Right ventricle myocardium superior (tissue), 1 donor: Measurements from ENCODE around the gene PLAAT3. TPM values are rescaled to one million over a fixed set of nuclear protein-coding genes. Genes with fewer than 3 reads are reported as not detected.
A peak's percentile ranks its signal among the peaks of the same experiment; 100 is the strongest.

Experiments used
- ATAC-seq: fragments of 200-7000 bp; cut with Tn5 transposase; one replicate; pipeline ENCODE4 v1.9.1; 2020; ENCODE audit warnings: mild to moderate bottlenecking; ENCODE audit not compliant: poor library complexity
- DNase-seq: peaks from one replicate; pipeline ENCODE4 v3.0.0-alpha.2; 2020
- intact Hi-C: fragments of 100-400 bp; cut with DNase I; formaldehyde crosslinking; loops from one replicate; pipeline ENCODE4 v1.11.2; 2022
- total RNA-seq: library from RNA; stranded (reverse); fragmentation: NEBNext Ultra II Directional; extraction: Animal tissue kit (Norgen Biotek cat#: 25700); gene quantifications from one replicate; pipeline ENCODE4 v1.2.1, GENCODE V29; 2021
- donor health status: DM: no; HTN: yes; CAD: no; lungs with severe emphysema.

The PLAAT3 gene
- total RNA-seq, 1 donor from 2014 or later: 169 TPM

DNA sequence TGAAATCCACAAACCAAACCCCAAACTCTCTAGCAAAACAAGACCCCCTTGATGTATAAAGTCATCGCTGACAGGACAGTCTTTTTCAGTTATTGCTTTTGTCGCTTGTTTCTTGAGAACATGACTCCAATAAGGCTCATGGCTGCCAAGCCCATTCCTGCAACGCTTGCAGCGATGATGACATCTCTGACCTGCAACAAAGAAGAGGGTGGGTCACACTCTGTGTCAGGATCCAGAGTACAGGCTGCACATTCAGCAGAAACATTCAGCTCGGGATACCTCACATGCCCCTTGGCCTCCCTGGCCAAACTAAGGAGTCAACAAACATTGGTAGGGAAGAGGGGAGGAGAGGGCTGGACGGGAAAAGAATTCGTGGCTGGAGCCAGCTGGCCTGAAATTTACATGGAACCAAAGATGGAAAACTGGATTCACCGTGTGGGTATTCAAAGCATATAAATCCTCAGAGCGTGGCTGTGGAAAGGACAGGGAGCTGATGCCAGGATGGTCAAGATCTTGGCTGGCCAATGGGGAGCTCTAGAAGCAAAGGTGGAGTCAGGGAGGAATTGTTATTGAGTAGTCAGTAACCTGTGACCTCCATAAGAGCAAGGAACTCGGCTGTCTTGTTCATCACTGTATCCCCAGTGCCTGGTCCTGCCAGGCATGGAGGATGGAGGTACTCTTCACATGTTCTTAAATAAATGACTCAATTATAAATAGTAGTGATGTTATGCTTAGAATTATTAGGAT is 39.2 kb downstream of the PLAAT3 start:
- ATAC-seq (peak; percentile 93), DNase-seq (peak; percentile 55)
- intact Hi-C loops: no loop called here

DNA sequence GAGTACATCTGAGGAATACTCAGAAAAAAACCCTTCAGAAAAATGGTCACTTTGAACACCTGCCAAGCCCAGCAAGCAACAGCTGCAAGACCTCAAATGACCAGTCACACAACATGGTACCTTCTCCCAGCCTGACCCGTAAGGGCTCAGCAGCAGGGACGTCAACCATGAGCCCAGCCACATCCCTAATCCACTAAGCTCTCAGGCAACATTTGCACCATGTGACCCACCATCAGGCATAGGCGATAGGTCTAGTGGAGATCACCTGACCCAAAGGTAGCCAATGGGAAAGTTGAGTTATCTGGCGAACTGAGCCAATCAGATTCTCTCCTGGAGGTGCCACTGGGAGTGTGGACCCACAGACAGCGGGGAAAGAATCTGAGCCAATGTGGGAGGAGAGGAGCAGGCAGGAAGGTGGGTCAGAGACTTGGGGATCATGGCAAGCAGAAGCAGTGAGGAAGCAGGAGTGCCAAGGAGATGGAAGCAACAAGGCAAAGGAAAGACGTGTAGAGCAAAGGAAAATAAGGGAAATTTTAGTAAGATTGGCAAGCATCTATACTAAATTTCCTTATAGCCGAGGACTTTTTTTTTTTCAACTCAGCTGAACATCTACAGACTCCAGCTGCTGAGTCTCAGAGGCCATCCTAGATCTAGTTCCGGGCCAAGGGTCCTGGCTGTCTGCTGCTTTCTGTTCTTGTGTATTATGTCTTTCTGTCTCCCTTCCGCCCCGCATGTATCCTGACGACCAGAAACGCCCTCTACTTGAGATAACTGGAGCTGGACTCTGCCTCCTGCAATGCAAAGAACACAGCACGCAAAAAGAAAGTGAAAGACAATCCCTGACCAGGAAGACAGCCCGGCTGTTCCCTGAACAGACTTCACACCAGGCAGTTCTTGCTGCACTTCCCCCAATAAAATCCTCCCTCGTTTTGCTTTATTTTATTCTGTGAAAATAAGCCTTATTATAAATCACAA is 40.1 kb downstream of the PLAAT3 start:
- intact Hi-C loops: no loop called here
- peak; percentile 85 for ATAC-seq
- DNase-seq: peak; percentile 56

DNA sequence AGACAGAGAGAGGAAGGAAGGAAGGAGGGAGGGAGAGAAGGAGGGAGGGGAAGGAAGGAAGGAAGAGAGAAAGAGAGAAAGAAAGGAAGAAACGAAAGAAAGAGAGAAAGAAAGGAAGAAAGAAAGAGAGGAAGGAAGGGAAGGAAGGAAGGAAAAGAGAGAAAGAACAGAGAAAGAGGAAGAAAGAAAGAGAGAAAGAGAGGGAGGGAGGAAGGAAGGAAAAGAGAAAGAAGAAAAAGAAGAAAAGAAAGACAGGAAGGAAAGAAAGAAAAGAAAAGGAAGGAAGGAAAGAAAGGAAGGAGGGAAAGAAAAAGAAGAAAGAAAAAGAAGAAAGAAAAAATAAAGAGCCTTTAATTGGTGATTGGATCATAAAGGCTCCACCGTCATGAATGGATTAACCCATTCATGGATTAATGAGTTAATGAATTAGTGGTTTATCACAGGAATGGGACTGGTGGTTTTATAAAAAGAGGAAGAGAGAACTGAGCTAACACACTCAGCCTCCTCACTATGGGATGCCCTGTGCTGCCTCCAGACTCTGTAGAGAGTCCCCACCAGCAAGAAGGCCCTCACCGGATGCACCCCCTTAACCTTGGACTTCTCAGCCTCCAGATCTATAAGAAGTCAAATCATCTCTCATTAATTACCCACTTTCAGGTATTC is 42.1 kb downstream of the PLAAT3 start:
- DNase-seq (no peak), ATAC-seq (no peak)
- intact Hi-C loops: no loop called here

DNA sequence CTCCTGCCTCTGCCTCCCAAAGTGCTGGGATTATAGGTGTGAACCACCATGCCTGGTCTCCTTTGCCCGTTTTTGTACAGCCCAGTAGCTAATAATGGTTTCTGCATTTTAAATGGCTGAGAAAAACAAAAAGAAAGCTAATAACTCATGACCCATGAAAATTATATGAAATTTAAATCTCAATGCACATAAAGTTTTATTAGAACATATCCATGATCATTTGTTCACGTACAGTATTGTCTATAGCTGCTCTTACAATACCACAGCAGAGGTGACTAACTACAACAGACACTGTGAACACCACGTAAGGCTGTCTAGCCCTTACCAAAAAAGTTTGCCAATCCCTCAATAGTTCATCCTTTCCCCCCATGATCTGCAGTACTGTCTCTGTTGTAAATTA is 44.7 kb downstream of the PLAAT3 start:
- ATAC-seq: no peak
- intact Hi-C loops: no loop called here
- no peak for DNase-seq

DNA sequence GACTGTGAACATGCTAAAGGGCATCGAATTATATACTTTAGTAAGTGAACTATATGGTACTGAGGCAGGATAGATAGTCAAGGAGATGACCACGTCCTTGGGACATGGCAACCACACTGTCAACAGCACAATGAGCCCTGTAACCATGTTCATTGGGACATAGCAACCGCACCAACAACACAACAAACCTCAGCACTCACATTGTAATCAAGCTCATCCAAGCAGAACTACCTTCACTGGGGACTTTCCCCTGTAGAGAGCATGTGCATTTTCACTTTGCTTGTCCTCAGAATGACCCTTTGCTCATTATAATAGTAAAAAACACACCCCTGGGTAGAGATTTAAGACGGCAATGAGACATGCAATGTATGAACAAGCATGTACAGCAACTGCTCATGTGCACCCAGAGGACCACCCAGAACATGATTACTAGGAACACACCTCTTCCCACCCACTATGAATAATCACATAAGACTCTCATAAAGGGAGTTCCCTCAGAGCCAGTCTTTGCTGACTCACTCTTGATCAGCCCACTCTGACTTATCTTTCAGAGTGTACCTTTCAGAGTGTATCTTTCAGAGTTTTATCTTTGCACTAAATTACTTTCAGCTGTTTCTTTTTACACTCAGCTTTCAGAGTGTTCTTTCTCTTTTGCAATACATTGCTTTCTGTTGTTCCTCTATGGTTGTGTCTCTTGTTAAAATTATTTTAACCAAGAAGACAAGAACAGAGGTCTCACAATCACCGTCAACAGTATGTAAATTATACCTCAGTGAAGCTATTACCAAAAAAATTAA is 47.0 kb downstream of the PLAAT3 start:
- DNase-seq (no peak), ATAC-seq (peak; percentile 95)
- intact Hi-C loops: no loop called here

DNA sequence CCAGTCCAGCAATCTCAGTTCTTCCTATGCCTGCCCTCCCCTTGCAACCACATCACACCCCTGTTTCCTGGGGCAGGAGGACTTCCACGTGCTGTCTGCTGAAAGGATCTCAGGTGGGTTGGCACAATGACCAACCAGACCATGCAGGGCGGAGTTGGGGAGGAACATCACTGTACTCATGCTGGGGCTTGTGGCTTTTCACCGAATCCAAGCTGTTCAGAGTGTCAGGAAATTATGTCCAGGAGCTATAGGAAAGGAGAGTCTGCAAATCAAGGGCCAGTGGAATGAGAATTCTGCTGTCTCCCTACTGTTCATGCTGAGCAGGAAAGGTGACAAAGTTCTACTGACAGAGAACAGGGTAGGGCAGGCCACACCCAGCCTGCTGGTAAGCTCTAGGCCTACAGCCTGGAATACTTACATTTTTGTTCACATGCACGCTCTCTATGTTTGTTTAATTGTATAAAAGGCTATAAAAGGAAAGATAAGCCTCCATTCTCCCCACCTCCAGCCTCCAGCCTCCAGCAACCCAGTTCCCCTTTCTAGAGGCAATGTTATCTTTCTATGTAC is 49.4 kb downstream of the PLAAT3 start:
- intact Hi-C loops: no loop called here
- DNase-seq: no peak
- ATAC-seq: no peak

DNA sequence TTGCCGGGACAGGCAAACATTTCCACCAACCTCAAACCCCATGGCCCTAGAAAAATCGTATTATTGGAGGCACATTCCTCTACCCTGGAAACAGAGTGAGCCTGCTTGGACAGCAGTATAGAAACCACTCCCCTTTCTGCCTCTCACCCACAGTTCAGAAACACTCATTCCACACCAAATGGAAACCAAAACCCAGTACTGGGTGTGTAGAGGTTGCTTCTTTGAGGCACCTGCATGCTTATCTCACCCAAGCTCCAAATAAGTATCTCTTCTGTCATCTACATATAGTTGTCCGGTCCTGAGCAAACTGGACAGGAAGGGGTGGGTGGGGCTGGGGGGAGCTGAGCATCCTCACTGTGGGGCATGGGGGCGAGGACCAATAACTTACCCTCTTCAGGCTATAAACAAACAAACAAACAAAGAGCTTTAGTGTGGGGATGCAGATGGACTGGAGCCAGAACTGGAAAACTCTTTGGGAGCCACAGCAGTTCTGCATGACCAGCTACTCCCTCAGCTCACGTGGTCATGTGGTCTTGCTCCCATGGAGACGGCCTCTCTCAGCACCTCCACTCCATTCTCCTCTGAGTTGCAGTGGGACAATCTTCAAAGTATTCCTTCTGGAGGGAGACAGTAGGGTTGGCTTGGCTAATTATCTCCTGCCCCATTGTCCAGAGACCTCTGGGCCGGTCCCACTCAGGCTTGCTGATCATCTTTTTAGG is 50.0 kb downstream of the PLAAT3 start:
- ATAC-seq (no peak), DNase-seq (no peak)
- intact Hi-C loops: no loop called here

DNA sequence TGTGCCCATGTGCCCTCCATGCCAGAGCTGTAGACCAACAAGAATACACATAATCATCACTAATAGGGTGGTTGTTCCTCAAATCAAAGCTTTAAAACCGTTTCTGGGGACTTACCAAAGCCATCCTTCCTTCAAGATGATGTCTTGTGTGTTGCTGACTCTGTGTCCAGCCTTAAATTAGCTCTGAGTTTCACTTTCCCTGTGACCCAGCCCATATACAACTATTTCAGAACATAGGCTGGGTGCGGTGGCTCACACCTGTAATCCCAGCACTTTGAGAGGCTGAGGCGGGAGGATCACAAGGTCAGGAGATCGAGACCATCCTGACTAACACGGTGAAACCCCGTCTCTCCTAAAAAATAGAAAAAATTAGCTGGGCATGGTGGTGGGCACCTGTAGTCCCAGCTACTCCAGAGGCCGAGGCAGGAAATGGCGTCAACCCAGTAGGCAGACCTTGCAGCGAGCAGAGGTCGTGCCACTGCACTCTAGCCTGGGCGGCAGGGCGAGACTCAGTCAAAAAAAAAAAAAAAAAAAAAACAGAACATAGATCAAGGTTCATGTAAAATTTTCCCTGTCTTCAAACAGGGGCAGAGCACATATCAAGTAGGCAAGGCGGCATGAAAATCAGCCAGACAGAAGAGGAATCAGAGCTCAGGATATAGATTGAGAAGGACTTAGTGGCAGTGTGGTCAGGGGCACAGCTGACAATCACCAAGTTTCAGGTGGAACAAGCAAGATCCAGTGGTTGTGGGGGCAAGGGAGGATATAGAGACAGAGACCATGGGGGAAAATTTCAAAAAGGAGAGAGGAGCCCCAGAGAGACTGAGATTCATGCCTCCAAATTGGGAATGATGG is 50.8 kb downstream of the PLAAT3 start, which contains the start of gene PLAAT2:
Gene PLAAT2, minus strand, starts transcription at position 179 of the 855 bp plus-strand sequence. Its CDS starts 55 bp downstream, at position 124.
- ATAC-seq: no peak
- no peak for DNase-seq
- intact Hi-C loops: no loop called here

DNA sequence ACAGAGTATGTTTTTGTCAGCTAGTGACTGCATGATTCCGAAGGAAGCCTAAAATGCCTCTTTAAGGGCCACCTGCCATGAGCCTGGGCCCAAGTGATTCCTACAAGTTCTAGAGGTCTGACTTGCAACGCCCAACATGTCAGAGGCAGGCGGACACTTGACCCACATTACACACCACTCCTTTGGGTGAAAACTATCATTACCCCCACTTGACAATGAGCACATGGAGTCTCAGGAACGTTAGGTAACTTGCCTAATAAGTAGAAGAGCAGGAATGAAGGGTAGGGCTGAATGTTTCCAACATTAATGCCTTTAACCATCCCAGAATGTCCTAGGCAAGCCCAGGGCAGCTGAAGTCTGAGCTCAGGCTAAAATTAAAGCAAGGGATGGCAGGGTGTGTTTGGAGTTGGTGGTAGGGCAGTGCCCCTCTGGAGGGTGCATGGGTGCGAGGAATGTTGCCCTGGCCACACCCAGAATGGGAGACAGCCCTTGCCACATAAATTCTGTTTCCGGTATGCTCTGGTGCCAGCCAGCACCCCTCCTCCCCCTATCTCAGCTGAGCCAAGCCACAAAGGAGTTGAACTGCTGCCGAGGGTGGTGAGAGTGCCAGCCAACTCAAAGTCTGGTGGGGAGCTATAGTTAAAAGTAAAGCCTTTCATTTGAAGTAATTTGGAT is 53.6 kb downstream of the PLAAT3 start:
- DNase-seq (peak; percentile 70), ATAC-seq (peak; percentile 62)
- intact Hi-C loops: no loop called here

DNA sequence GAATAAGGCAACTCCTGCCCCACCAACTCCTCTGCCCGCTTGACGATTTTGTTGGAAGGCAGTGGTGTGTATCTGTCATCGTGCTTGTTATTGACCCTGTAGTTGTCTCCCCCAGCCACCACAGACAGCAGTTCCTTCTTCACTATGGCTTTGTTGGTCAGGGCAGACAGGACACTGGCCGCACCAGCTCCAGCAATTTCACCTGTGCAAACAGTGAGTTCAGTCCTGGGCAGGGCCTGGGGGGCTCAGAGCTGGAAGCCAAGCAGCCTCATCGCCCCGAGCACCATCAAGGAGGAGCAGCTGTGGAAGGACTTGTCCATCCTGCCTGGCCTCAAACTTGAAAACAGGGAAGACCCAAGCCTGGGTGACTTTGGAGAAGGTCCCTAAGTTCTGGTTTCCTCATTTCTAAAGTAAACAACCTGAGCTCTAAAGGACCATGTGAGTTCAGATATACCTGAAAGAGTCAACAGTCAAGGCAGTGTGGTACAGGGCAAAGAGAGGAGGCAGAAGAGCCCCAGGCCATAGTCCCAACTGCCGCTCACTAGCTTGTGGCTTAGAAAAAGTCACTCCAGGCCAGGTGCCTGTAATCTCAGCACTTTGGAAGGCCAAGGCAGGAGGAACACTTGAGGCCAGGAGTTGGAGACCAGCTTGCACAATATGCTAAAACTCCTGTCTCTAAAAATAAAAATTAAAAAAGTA is 55.6 kb downstream of the PLAAT3 start:
- DNase-seq: no peak

DNA sequence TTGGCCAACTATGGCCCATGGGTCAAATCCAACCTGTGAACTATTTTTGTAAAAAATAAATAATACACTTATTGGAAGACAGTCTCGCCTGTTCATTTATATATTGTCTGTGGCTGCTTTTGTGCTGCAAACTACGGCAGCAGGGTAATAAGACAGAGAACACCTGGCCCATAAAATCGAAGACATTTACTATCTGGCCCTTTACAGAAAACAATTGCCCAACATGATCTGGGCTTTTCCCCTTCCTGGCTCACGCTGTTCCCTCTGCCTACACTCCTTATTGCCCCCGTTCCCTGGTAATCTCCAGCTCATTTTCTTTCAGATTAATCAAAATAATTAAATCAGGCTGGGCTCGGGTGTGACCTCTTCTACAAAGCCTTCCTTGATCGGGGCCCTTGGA is 56.7 kb downstream of the PLAAT3 start:
- intact Hi-C loops: no loop called here
- DNase-seq: no peak
- no peak for ATAC-seq

More for the DNA sequence above, 55.6 kb downstream of the PLAAT3 start:
- ATAC-seq: no peak
- intact Hi-C loops: no loop called here

DNA sequence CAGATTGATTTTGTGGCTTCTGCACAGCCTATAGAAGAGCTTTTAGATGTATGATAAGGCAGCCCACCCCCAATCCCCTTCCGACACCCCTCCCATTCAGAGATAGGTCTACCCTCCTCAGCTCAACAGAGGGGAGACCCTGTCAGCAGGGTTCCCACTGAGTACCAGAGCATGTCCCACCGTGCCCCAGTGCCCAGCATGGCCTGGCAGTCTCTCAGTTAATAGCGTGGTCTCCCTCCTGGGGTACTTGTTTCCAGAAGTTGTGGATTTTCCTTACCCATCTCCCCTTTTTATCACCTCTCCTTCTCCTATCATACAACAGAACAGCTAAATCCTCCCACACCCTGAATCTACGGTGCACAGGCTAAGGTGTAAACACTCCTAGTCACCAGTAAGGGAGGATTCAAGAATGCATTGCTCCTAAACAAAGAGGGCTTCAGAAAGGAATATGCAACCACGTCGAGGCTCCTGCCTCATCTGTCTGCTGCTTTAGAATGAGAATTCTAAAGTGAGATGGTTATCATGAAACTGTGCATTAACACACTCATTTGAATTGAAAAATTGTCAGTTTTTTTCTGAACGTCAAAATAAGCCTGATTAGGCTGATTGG is 57.7 kb downstream of the PLAAT3 start:
- intact Hi-C loops: no loop called here
- ATAC-seq: no peak
- no peak for DNase-seq

DNA sequence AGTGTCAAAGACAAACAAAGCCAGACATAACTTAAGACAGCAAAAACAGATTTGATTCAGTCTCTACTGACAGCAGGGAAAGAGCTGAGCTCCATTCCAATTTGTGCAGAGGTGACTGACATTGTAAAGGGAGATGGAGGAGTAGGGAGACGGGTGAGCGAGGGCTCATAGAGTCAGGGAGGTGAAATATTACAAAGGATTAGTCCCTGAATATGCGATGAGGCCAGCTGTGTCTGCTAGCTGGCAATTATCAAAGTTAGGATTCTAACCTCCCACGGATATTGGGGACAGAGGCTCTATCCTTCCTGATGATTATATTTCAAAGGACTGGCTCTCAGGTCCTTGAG is 59.4 kb downstream of the PLAAT3 start:
- intact Hi-C loops: no loop called here
- DNase-seq (no peak), ATAC-seq (peak; percentile 23)

DNA sequence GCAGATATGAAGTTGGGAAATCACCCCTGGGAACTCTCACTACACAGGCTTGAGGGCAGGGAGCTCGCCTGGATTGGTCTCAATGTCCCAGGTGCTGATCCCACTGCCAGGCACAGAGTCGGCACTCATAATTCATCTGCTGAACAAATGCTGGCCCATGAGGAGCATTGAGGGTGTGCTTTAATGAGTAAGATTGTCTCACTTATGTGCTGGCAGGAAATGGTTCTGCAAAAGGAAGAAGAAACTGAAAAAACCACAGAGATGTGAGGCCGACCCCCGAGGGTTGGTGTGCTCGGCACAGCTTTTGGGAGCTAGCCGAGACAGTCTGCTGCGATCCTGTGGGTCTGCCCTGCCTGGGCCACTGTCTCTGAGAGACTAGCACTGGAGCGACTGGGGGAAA is 60.5 kb downstream of the PLAAT3 start:
- DNase-seq (no peak), ATAC-seq (no peak)
- intact Hi-C loops: no loop called here

DNA sequence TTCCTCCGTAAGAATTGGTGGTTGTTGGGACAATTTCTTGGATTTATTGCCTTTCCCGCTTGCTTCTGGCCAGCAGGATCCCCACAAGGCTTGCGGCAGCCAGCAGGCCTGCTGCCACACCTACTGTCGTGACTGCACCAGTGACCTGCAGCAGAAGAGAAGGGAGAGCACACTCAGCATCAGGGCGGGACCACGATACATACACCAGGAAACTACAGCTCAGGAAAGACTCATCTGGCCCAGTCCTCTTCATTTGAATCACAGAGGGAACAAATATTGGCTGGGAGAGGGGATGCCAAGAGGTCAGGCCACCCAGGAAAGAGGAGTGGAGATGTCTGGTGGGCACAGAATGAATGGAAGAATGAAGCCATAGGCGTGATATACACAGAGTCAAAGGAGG is 61.3 kb downstream of the PLAAT3 start:
- ATAC-seq (no peak), DNase-seq (no peak)
- intact Hi-C loops: no loop called here
